Breast epithelium (tissue), 3 donors: Measurements from ENCODE around the gene SMAP1.

Source experiments
- POLR2A ChIP-seq: fragments of 450-650 bp; IDR thresholded peaks from one replicate; pipeline ENCODE4 v1.6.1; 2016; ENCODE audit warnings: antibody characterized with exemption, mild to moderate bottlenecking, moderate library complexity
- TF ChIP-seq, protein P1 (sequence below), 3 donors: fragments of 450-650 bp; IDR thresholded peaks; one replicate each; pipeline ENCODE4 v1.5.1; 2016 to 2017; ENCODE audit warnings: antibody characterized with exemption in 3 of 3, mild to moderate bottlenecking in 3 of 3, moderate library complexity in 3 of 3

DNA sequence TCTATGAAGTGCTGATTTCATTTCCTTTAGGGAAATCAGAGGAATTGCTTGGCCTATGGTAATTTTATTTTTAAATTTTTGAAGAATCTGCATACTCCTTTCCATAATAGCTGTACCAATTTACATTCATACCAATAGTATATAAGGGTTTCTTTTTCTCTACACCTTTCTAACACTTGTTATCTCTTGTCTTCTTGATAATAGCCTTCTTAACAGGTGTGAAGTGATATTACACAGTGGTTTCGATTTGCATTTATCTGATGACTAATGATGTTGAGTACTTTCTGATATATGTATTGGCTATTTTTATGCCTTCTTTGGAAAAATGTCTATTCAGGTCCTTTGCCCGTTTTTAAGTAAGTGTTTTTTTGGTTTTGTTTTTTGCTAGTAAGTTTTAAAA, 40.8 kb downstream of the SMAP1 start:
- no peak for TF ChIP-seq POLR2A
- TF ChIP-seq, protein P1, sequence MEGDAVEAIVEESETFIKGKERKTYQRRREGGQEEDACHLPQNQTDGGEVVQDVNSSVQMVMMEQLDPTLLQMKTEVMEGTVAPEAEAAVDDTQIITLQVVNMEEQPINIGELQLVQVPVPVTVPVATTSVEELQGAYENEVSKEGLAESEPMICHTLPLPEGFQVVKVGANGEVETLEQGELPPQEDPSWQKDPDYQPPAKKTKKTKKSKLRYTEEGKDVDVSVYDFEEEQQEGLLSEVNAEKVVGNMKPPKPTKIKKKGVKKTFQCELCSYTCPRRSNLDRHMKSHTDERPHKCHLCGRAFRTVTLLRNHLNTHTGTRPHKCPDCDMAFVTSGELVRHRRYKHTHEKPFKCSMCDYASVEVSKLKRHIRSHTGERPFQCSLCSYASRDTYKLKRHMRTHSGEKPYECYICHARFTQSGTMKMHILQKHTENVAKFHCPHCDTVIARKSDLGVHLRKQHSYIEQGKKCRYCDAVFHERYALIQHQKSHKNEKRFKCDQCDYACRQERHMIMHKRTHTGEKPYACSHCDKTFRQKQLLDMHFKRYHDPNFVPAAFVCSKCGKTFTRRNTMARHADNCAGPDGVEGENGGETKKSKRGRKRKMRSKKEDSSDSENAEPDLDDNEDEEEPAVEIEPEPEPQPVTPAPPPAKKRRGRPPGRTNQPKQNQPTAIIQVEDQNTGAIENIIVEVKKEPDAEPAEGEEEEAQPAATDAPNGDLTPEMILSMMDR (IDR thresholded peaks at IDR 0.05): no peak
